H1 (cell line): ENCODE measurements around the gene MUS81. TPM values are rescaled to one million over a fixed set of nuclear protein-coding genes. Genes with fewer than 3 reads are reported as not detected.

ENCODE experiments used
- BCL11A ChIP-seq, 2 experiments: IDR thresholded peaks; one replicate each; pipeline ENCODE4 v1.6.1; 2011; ENCODE audit warnings: low read depth in 2 of 2, low read length in 2 of 2, mild to moderate bottlenecking in 2 of 2
- BRCA1 ChIP-seq: IDR thresholded peaks from 2 replicates; pipeline ENCODE4 v1.6.1; 2012; ENCODE audit warnings: low read depth, low read length, improper control_type of control experiment
- CEBPB ChIP-seq: IDR thresholded peaks from 2 replicates; pipeline ENCODE4 v1.6.1; 2012; ENCODE audit warnings: low read depth, low read length
- E2F6 ChIP-seq: IDR thresholded peaks from 2 replicates; pipeline ENCODE4 v1.6.1; 2012; ENCODE audit warnings: inconsistent platforms
- EGR1 ChIP-seq: IDR thresholded peaks from 2 replicates; pipeline ENCODE4 v1.6.1; 2011; ENCODE audit warnings: low read depth, low read length, borderline replicate concordance
- HDAC2 ChIP-seq, 2 experiments: fragments of 300-600 bp in 1 of 2; sonication (generic) in 1 of 2; IDR thresholded peaks; 2 replicates each; pipeline ENCODE4 v1.6.1; 2011 to 2012; ENCODE audit warnings: low read depth in 2 of 2, low read length in 2 of 2, mild to moderate bottlenecking in 2 of 2, moderate library complexity in 2 of 2, borderline replicate concordance in 1 of 2, inconsistent platforms in 1 of 2
- JUN ChIP-seq: IDR thresholded peaks from 2 replicates; pipeline ENCODE4 v1.6.1; 2011; ENCODE audit warnings: low read depth, mild to moderate bottlenecking, improper control_type of control experiment, low read length
- JUND ChIP-seq: IDR thresholded peaks from 2 replicates; pipeline ENCODE4 v1.6.1; 2011; ENCODE audit warnings: mild to moderate bottlenecking, improper control_type of control experiment, low read length
- KDM5A ChIP-seq: fragments of 200-600 bp; IDR thresholded peaks from 2 replicates; pipeline ENCODE4 v1.7.1; 2012; ENCODE audit warnings: mild to moderate bottlenecking, low read length, inconsistent platforms, mixed read lengths
- NRF1 ChIP-seq: IDR thresholded peaks from 2 replicates; pipeline ENCODE4 v1.6.1; 2011; ENCODE audit warnings: mild to moderate bottlenecking, low read depth, low read length, improper control_type of control experiment
- POLR2AphosphoS5 ChIP-seq: IDR thresholded peaks from 2 replicates; pipeline ENCODE4 v1.6.1; 2011; ENCODE audit warnings: low read depth, low read length
- RFX5 ChIP-seq: IDR thresholded peaks from 2 replicates; pipeline ENCODE4 v1.6.1; 2011; ENCODE audit warnings: low read depth, low read length, improper control_type of control experiment, borderline replicate concordance
- RNF2 ChIP-seq: fragments of 200-900, 300-1000 bp; sonication (generic); IDR thresholded peaks from 2 replicates; pipeline ENCODE4 v1.7.1; 2016; ENCODE audit warnings: borderline replicate concordance, low read depth, mild to moderate bottlenecking, antibody characterized with exemption, low read length; ENCODE audit not compliant: poor library complexity, severe bottlenecking; ENCODE audit errors: missing control alignments
- RXRA ChIP-seq: IDR thresholded peaks from 2 replicates; pipeline ENCODE4 v1.6.1; 2011; ENCODE audit warnings: low read depth, mild to moderate bottlenecking, low read length, moderate library complexity; ENCODE audit not compliant: insufficient read depth
- SAP30 ChIP-seq: fragments of 300-600 bp; sonication (generic); IDR thresholded peaks from 2 replicates; pipeline ENCODE4 v1.7.1; 2012; ENCODE audit warnings: low read length, moderate library complexity, mild to moderate bottlenecking, inconsistent platforms; ENCODE audit not compliant: insufficient read depth, insufficient replicate concordance
- SIN3A ChIP-seq, 2 experiments: IDR thresholded peaks in 1 of 2; conservative IDR thresholded peaks in 1 of 2; 2 replicates each; pipeline ENCODE4 v1.6.1; 2011 to 2012; ENCODE audit warnings: low read length in 2 of 2, improper control_type of control experiment in 1 of 2, low read depth in 1 of 2, mild to moderate bottlenecking in 1 of 2
- SIRT6 ChIP-seq: IDR thresholded peaks from one replicate; pipeline ENCODE4 v1.7.1; 2012; ENCODE audit warnings: low read length, inconsistent platforms
- SIX5 ChIP-seq: IDR thresholded peaks from 2 replicates; pipeline ENCODE4 v1.6.1; 2011; ENCODE audit warnings: mild to moderate bottlenecking, low read depth, low read length
- SP4 ChIP-seq: IDR thresholded peaks from 2 replicates; pipeline ENCODE4 v1.6.1; 2012; ENCODE audit warnings: low read length, inconsistent platforms
- SRF ChIP-seq: IDR thresholded peaks from 2 replicates; pipeline ENCODE4 v1.6.1; 2011; ENCODE audit warnings: mild to moderate bottlenecking, low read depth, low read length, moderate library complexity
- polyA plus RNA-seq, 7 experiments: library from polyadenylated mRNA; depleted of rRNA in 3 of 7; stranded (reverse) in 5 of 7; unstranded in 2 of 7; fragments of >200 nt in 5 of 7; fragments of 200-250 nt in 2 of 7; gene quantifications; 1 replicate in 5 of 7; 2 replicates in 1 of 7; 4 replicates in 1 of 7; pipeline versions ENCODE4 v1.2.1 to v1.2.3, GENCODE V29; 2011 to 2013; ENCODE audit warnings: missing spikeins in 2 of 7, mixed read lengths in 2 of 7
- total RNA-seq: library from RNA; stranded (reverse); fragmentation: NEBNext Ultra II Directional; extraction: Animal tissue kit (Norgen Biotek cat#: 25700); gene quantifications from 2 replicates; pipeline ENCODE4 v1.2.1, GENCODE V29; 2021
- TF ChIP-seq, protein P1 (sequence below): IDR thresholded peaks from 2 replicates; pipeline ENCODE4 v1.6.1; 2012; ENCODE audit warnings: low read length, inconsistent platforms

Gene MUS81
- total and polyA plus RNA-seq, 2 of the 8 experiments (the other 6 are each of a cell fraction or from before 2014, with no cell fraction given): 30.2 to 31.5 TPM

DNA sequence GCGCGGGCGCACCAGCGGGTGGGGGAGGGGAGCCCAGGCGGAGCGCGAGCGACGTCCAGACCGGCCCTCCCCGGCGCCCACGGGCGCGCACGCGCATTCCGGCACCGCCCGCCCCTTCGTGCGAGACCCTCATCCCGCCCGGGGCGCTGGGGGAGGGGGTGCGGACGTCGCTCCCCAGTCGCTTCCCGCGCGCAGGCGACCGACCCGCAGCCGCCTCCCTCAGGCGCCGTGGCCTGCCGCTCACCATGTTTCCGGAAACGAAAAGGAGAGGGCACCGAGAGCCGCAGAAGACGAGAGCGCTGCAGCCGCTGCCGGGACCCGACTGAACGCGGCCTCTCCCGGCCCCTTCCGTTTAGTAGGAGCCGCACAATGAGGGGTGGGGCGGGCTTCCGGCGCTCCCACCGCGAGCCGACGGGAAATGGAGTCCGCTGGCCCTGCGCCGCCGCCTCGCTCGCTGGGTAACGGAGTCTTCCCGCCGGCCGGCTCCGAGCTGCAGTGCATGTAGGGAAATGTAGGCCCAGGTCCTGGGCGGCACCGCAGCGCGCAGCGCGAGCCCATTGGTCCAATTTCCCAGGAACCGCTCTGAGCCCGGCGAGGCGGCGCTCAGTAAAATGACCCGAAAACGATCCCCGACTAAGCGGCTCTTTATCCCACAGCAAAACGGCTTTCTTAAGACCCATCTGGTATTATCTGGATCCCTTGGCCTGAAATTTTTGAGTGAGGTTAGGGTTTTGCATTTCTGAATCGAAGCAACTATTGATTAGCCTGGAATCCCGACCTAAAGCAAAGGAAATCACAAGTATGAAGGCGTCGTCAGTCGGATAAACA lies 2.2 kb upstream of the MUS81 start, which contains the start of gene CFL1 (continued):
- TF ChIP-seq BRCA1 (no peak), SIN3A (conservative IDR thresholded peaks at IDR 0.05 in 1 of 2, IDR thresholded peaks at IDR 0.05 in 1 of 2; ENCODE audit: low read depth in 1 of 2, low read length in 2 of 2) (peak; percentile 23 to 86; a peak in 3 of 4 replicates), SIRT6 (no peak), POLR2AphosphoS5 (peak; percentile 99), EGR1 (0 out of 2 replicates have a peak, but pooled peaks have one; percentile 32), BCL11A (IDR thresholded peaks at IDR 0.05; ENCODE audit: low read depth in 2 of 2, low read length in 2 of 2) (no peak), E2F6 (no peak; the same call in 1 of the 2 replicates), HDAC2 (IDR thresholded peaks at IDR 0.05; ENCODE audit: borderline replicate concordance in 1 of 2, low read depth in 2 of 2, low read length in 2 of 2) (0 out of 4 replicates have a peak, but pooled peaks of 1 of the 2 experiments have one; percentile 9), KDM5A (no peak), NRF1 (no peak), JUND (0 out of 2 replicates have a peak, but pooled peaks have one; percentile 15), SIX5 (peak; percentile 85), CEBPB (no peak), RXRA (no peak), RNF2 (no peak), SAP30 (no peak), SP4 (no peak), RFX5 (no peak), JUN (no peak), SRF (no peak)
- TF ChIP-seq, protein P1, sequence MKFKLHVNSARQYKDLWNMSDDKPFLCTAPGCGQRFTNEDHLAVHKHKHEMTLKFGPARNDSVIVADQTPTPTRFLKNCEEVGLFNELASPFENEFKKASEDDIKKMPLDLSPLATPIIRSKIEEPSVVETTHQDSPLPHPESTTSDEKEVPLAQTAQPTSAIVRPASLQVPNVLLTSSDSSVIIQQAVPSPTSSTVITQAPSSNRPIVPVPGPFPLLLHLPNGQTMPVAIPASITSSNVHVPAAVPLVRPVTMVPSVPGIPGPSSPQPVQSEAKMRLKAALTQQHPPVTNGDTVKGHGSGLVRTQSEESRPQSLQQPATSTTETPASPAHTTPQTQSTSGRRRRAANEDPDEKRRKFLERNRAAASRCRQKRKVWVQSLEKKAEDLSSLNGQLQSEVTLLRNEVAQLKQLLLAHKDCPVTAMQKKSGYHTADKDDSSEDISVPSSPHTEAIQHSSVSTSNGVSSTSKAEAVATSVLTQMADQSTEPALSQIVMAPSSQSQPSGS: no peak
